SK-N-SH treated with all-trans-retinoic acid at 6 μM for 48 hours (cell line): Measurements from ENCODE around the gene ASB7.

Source experiments
- ARNTL ChIP-seq: fragments of 450-650 bp; formaldehyde crosslinking; IDR thresholded peaks from 2 replicates; pipeline ENCODE4 v1.5.0; 2020; ENCODE audit warnings: low read depth, mild to moderate bottlenecking, moderate library complexity, borderline replicate concordance
- CSDC2 ChIP-seq: fragments of 250-450 bp; sonication (Bioruptor Pico); IDR thresholded peaks from 2 replicates; pipeline ENCODE4 v1.5.0; 2020; ENCODE audit warnings: mild to moderate bottlenecking, moderate library complexity
- GLIS3 ChIP-seq: fragments of 250-450 bp; sonication (Bioruptor Pico); IDR thresholded peaks from 2 replicates; pipeline ENCODE4 v1.5.0; 2020; ENCODE audit warnings: mild to moderate bottlenecking, moderate library complexity
- ISL1 ChIP-seq: fragments of 250-450 bp; sonication (Bioruptor Pico); IDR thresholded peaks from 2 replicates; pipeline ENCODE4 v2.1.2; 2022; ENCODE audit warnings: mild to moderate bottlenecking, moderate library complexity
- OSR1 ChIP-seq: fragments of 250-450 bp; sonication (Bioruptor Pico); IDR thresholded peaks from 2 replicates; pipeline ENCODE4 v1.8.0; 2022; ENCODE audit warnings: moderate library complexity, mild to moderate bottlenecking, inconsistent platforms
- PPARA ChIP-seq: fragments of 250-450 bp; sonication (Bioruptor Pico); IDR thresholded peaks from 2 replicates; pipeline ENCODE4 v1.5.0; 2020; ENCODE audit warnings: mild to moderate bottlenecking, borderline replicate concordance
- SNAI2 ChIP-seq: fragments of 250-450 bp; sonication (Bioruptor Pico); IDR thresholded peaks from 2 replicates; pipeline ENCODE4 v1.5.0; 2020; ENCODE audit warnings: mild to moderate bottlenecking, moderate library complexity
- ZFP30 ChIP-seq: fragments of 450-650 bp; formaldehyde crosslinking; IDR thresholded peaks from 2 replicates; pipeline ENCODE4 v1.5.0; 2022; ENCODE audit warnings: mild to moderate bottlenecking, moderate library complexity
- ZNF565 ChIP-seq: fragments of 450-650 bp; formaldehyde crosslinking; conservative IDR thresholded peaks from 2 replicates; pipeline ENCODE4 v1.5.0; 2020; ENCODE audit warnings: low read depth, mild to moderate bottlenecking, moderate library complexity
- TF ChIP-seq, protein P1 (sequence below): fragments of 250-450 bp; sonication (Bioruptor Pico); IDR thresholded peaks from 2 replicates; pipeline ENCODE4 v1.8.0; 2020; ENCODE audit warnings: mild to moderate bottlenecking, moderate library complexity, borderline replicate concordance
- TF ChIP-seq, protein P2 (sequence below): fragments of 250-450 bp; sonication (Bioruptor Pico); IDR thresholded peaks from 2 replicates; pipeline ENCODE4 v1.5.1; 2021; ENCODE audit warnings: mild to moderate bottlenecking, moderate library complexity
- TF ChIP-seq, protein P3 (sequence below): fragments of 250-450 bp; sonication (Bioruptor Pico); IDR thresholded peaks from 2 replicates; pipeline ENCODE4 v1.5.0; 2020; ENCODE audit warnings: mild to moderate bottlenecking, moderate library complexity
- TF ChIP-seq, protein P4 (sequence below): fragments of 250-450 bp; sonication (Bioruptor Pico); IDR thresholded peaks from 2 replicates; pipeline ENCODE4 v1.5.1; 2020; ENCODE audit warnings: low read depth, mild to moderate bottlenecking, moderate library complexity

DNA sequence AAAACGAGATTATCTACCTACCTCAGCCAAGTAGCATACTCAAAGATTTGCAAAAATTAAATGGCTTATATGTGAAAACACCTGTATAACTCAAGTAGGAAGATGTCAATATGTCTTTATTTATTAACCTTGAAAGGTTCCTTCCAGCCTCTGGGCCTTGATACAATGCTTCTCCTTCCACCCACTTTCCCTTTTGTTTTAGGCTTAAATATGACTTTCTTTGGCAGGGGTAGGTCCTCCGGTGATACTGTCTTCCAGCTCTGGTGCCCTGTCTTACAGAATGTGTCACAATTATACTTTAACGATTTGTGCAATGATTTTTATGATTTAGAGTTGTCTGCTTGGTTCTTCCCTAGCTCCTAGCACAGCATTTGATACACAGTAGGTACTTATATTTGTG lies 4.5 kb upstream of the ASB7 start:
- TF ChIP-seq, protein P1, sequence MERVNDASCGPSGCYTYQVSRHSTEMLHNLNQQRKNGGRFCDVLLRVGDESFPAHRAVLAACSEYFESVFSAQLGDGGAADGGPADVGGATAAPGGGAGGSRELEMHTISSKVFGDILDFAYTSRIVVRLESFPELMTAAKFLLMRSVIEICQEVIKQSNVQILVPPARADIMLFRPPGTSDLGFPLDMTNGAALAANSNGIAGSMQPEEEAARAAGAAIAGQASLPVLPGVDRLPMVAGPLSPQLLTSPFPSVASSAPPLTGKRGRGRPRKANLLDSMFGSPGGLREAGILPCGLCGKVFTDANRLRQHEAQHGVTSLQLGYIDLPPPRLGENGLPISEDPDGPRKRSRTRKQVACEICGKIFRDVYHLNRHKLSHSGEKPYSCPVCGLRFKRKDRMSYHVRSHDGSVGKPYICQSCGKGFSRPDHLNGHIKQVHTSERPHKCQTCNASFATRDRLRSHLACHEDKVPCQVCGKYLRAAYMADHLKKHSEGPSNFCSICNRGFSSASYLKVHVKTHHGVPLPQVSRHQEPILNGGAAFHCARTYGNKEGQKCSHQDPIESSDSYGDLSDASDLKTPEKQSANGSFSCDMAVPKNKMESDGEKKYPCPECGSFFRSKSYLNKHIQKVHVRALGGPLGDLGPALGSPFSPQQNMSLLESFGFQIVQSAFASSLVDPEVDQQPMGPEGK (CRISPR knock-in tag) = no peak
- TF ChIP-seq ZFP30 (CRISPR knock-in tag) = no peak
- no peak for TF ChIP-seq PPARA (CRISPR knock-in tag)
- TF ChIP-seq ISL1 (CRISPR knock-in tag) = no peak
- TF ChIP-seq, protein P2, sequence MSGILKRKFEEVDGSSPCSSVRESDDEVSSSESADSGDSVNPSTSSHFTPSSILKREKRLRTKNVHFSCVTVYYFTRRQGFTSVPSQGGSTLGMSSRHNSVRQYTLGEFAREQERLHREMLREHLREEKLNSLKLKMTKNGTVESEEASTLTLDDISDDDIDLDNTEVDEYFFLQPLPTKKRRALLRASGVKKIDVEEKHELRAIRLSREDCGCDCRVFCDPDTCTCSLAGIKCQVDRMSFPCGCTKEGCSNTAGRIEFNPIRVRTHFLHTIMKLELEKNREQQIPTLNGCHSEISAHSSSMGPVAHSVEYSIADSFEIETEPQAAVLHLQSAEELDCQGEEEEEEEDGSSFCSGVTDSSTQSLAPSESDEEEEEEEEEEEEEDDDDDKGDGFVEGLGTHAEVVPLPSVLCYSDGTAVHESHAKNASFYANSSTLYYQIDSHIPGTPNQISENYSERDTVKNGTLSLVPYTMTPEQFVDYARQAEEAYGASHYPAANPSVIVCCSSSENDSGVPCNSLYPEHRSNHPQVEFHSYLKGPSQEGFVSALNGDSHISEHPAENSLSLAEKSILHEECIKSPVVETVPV (CRISPR knock-in tag) = no peak
- TF ChIP-seq, protein P3, sequence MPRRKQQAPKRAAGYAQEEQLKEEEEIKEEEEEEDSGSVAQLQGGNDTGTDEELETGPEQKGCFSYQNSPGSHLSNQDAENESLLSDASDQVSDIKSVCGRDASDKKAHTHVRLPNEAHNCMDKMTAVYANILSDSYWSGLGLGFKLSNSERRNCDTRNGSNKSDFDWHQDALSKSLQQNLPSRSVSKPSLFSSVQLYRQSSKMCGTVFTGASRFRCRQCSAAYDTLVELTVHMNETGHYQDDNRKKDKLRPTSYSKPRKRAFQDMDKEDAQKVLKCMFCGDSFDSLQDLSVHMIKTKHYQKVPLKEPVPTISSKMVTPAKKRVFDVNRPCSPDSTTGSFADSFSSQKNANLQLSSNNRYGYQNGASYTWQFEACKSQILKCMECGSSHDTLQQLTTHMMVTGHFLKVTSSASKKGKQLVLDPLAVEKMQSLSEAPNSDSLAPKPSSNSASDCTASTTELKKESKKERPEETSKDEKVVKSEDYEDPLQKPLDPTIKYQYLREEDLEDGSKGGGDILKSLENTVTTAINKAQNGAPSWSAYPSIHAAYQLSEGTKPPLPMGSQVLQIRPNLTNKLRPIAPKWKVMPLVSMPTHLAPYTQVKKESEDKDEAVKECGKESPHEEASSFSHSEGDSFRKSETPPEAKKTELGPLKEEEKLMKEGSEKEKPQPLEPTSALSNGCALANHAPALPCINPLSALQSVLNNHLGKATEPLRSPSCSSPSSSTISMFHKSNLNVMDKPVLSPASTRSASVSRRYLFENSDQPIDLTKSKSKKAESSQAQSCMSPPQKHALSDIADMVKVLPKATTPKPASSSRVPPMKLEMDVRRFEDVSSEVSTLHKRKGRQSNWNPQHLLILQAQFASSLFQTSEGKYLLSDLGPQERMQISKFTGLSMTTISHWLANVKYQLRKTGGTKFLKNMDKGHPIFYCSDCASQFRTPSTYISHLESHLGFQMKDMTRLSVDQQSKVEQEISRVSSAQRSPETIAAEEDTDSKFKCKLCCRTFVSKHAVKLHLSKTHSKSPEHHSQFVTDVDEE (CRISPR knock-in tag) = no peak
- TF ChIP-seq, protein P4, sequence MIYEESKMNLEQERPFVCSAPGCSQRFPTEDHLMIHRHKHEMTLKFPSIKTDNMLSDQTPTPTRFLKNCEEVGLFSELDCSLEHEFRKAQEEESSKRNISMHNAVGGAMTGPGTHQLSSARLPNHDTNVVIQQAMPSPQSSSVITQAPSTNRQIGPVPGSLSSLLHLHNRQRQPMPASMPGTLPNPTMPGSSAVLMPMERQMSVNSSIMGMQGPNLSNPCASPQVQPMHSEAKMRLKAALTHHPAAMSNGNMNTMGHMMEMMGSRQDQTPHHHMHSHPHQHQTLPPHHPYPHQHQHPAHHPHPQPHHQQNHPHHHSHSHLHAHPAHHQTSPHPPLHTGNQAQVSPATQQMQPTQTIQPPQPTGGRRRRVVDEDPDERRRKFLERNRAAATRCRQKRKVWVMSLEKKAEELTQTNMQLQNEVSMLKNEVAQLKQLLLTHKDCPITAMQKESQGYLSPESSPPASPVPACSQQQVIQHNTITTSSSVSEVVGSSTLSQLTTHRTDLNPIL = no peak
- no peak for TF ChIP-seq CSDC2 (CRISPR knock-in tag)
- TF ChIP-seq GLIS3 (CRISPR knock-in tag) = no peak
- TF ChIP-seq ARNTL = no peak
- no peak for TF ChIP-seq SNAI2
- no peak for TF ChIP-seq OSR1
- TF ChIP-seq ZNF565 (CRISPR knock-in tag) = no peak
